NCI-H2107 treated with DMSO at 0.1 percent for 48 hours (cell line): ENCODE data around the gene TFRC.
"Not testable (repeated sequence)": the region's sequence is repeated elsewhere in the genome, so short reads cannot be mapped to it uniquely, and the experiment has no call there.

Source experiments
- DNase-seq: peaks from one replicate; lab custom pipeline; 2025; ENCODE audit not compliant: unreplicated experiment; lab: John Stamatoyannopoulos, UW

The TFRC gene

GRCh38 chr3:196082619-196082971 is 705 bp upstream of the TFRC start:
- DNase-seq = no peak

GRCh38 chr3:196081002-196081833 is 672 bp downstream of the TFRC start:
- DNase-seq = peak; percentile 78

GRCh38 chr3:196080101-196080846 is 1.6 kb downstream of the TFRC start:
- DNase-seq = not testable (repeated sequence)

GRCh38 chr3:196079682-196080081 is 2.2 kb downstream of the TFRC start:
- DNase-seq = no peak

- no peak for DNase-seq
These were observed 6.9 kb downstream of the TFRC start for GRCh38 chr3:196075013-196075412.

- peak; percentile 86 for DNase-seq
These were observed 8.6 kb downstream of the TFRC start for GRCh38 chr3:196073255-196073753.

- no peak for DNase-seq
These were observed 9.6 kb downstream of the TFRC start for GRCh38 chr3:196072313-196072712.

- not testable (repeated sequence) for DNase-seq
These were observed 13.1 kb downstream of the TFRC start for GRCh38 chr3:196068812-196069211.

GRCh38 chr3:196067439-196067838 is 14.5 kb downstream of the TFRC start:
- no peak for DNase-seq

- DNase-seq = no peak
These were observed 17.9 kb downstream of the TFRC start for GRCh38 chr3:196063971-196064370.

- no peak for DNase-seq
These were observed 18.4 kb downstream of the TFRC start for GRCh38 chr3:196063456-196063855.

GRCh38 chr3:196063049-196063448 is 18.8 kb downstream of the TFRC start:
- DNase-seq = no peak

- no peak for DNase-seq
These were observed 21.1 kb downstream of the TFRC start for GRCh38 chr3:196060834-196061233.

- no peak for DNase-seq
These were observed 24.0 kb downstream of the TFRC start for GRCh38 chr3:196057760-196058331.

GRCh38 chr3:196056371-196056770 is 25.5 kb downstream of the TFRC start:
- DNase-seq = not testable (repeated sequence)

- DNase-seq = no peak
These were observed 26.1 kb downstream of the TFRC start for GRCh38 chr3:196055683-196056270.

GRCh38 chr3:196055240-196055639 is 26.6 kb downstream of the TFRC start:
- no peak for DNase-seq

- DNase-seq = no peak
These were observed 27.2 kb downstream of the TFRC start for GRCh38 chr3:196054661-196055060.

GRCh38 chr3:196053487-196053886 is 28.4 kb downstream of the TFRC start:
- DNase-seq = no peak

GRCh38 chr3:196051282-196052076 is 30.4 kb downstream of the TFRC start:
- no peak for DNase-seq

- DNase-seq = no peak
These were observed 31.3 kb downstream of the TFRC start for GRCh38 chr3:196050597-196050996.
